H1 (cell line): Measurements from ENCODE around the gene AMHR2. TPM values are rescaled to one million over a fixed set of nuclear protein-coding genes. Genes with fewer than 3 reads are reported as not detected.

Source experiments
- CBX8 ChIP-seq: fragments of 300-800, 300-1000 bp; sonication (generic); IDR thresholded peaks from 2 replicates; pipeline ENCODE4 v1.7.1; 2016; ENCODE audit warnings: low read depth, low read length, borderline replicate concordance
- GTF2F1 ChIP-seq: IDR thresholded peaks from 2 replicates; pipeline ENCODE4 v1.6.1; 2012; ENCODE audit warnings: low read depth, low read length, improper control_type of control experiment, borderline replicate concordance
- HDAC2 ChIP-seq, 2 experiments: fragments of 300-600 bp in 1 of 2; sonication (generic) in 1 of 2; IDR thresholded peaks; 2 replicates each; pipeline ENCODE4 v1.6.1; 2011 to 2012; ENCODE audit warnings: low read depth in 2 of 2, low read length in 2 of 2, mild to moderate bottlenecking in 2 of 2, moderate library complexity in 2 of 2, borderline replicate concordance in 1 of 2, inconsistent platforms in 1 of 2
- JUN ChIP-seq: IDR thresholded peaks from 2 replicates; pipeline ENCODE4 v1.6.1; 2011; ENCODE audit warnings: low read depth, mild to moderate bottlenecking, improper control_type of control experiment, low read length
- KDM4A ChIP-seq: IDR thresholded peaks from one replicate; pipeline ENCODE4 v1.7.1; 2012; ENCODE audit warnings: low read depth, mild to moderate bottlenecking, moderate library complexity, low read length, inconsistent platforms; ENCODE audit not compliant: severe bottlenecking
- MAFK ChIP-seq: IDR thresholded peaks from 2 replicates; pipeline ENCODE4 v1.6.1; 2012; ENCODE audit warnings: low read depth, mild to moderate bottlenecking, improper control_type of control experiment, low read length
- MAX ChIP-seq: IDR thresholded peaks from 2 replicates; pipeline ENCODE4 v1.6.1; 2012; ENCODE audit warnings: inconsistent platforms
- RXRA ChIP-seq: IDR thresholded peaks from 2 replicates; pipeline ENCODE4 v1.6.1; 2011; ENCODE audit warnings: low read depth, mild to moderate bottlenecking, low read length, moderate library complexity; ENCODE audit not compliant: insufficient read depth
- SP2 ChIP-seq: IDR thresholded peaks from 2 replicates; pipeline ENCODE4 v1.6.1; 2012; ENCODE audit warnings: mild to moderate bottlenecking, low read length, inconsistent platforms
- polyA plus RNA-seq, 7 experiments: library from polyadenylated mRNA; depleted of rRNA in 3 of 7; stranded (reverse) in 5 of 7; unstranded in 2 of 7; fragments of >200 nt in 5 of 7; fragments of 200-250 nt in 2 of 7; gene quantifications; 1 replicate in 5 of 7; 2 replicates in 1 of 7; 4 replicates in 1 of 7; pipeline versions ENCODE4 v1.2.1 to v1.2.3, GENCODE V29; 2011 to 2013; ENCODE audit warnings: missing spikeins in 2 of 7, mixed read lengths in 2 of 7
- total RNA-seq: library from RNA; stranded (reverse); fragmentation: NEBNext Ultra II Directional; extraction: Animal tissue kit (Norgen Biotek cat#: 25700); gene quantifications from 2 replicates; pipeline ENCODE4 v1.2.1, GENCODE V29; 2021

Gene AMHR2
- total and polyA plus RNA-seq, 2 of the 8 experiments (the other 6 are each of a cell fraction or from before 2014, with no cell fraction given), result 0.29 to 0.35 TPM

GRCh38 chr12:53427905-53428594 lies 4.4 kb downstream of the AMHR2 start (continued):
- TF ChIP-seq MAFK, result no peak
- no peak for TF ChIP-seq RXRA
- no peak for TF ChIP-seq GTF2F1
- TF ChIP-seq SP2, result no peak
- TF ChIP-seq MAX, result no peak
- no peak for TF ChIP-seq JUN
- TF ChIP-seq HDAC2 (IDR thresholded peaks at IDR 0.05; ENCODE audit: borderline replicate concordance in 1 of 2, low read depth in 2 of 2, low read length in 2 of 2), result no peak
- TF ChIP-seq CBX8, result no peak
- no peak for TF ChIP-seq KDM4A
